GM12878 (cell line): ENCODE data around the gene HMCN1. TPM values are rescaled to one million over a fixed set of nuclear protein-coding genes. Genes with fewer than 3 reads are reported as not detected.
A peak's percentile ranks its signal among the peaks of the same experiment; 100 is the strongest.

Experiments used
- ATAC-seq: fragments of 200-7000 bp; cut with Tn5 transposase; 3 replicates; pipeline ENCODE4 v1.9.1; 2020; ENCODE audit warnings: mild to moderate bottlenecking, moderate library complexity
- BruUV-seq: library from RNA; stranded (reverse); fragments of 400-500 nt; replicated peaks from 2 replicates; lab custom pipeline; 2021; lab: Mats Ljungman, UMichigan
- CTCF ChIA-PET: fragments of 300-600 bp; sonication (Branson Sonifier 250); formaldehyde crosslinking; extraction: SDS; loops from one replicate; lab custom pipeline; 2021; ENCODE audit warnings: inconsistent platforms; lab: Yijun Ruan, JAX
- POLR2A ChIA-PET: fragments of 350-600 bp; formaldehyde crosslinking; extraction: SDS; loops from one replicate; lab custom pipeline; 2021; ENCODE audit warnings: inconsistent platforms; lab: Charles Lee
- RAD21 ChIA-PET: fragments of 300-600 bp; sonication (Branson Sonifier 250); formaldehyde crosslinking; loops from one replicate; lab custom pipeline; 2023; ENCODE audit warnings: antibody characterized with exemption; ENCODE audit not compliant: unreplicated experiment; lab: Charles Lee
- SMC1A ChIA-PET: fragments of 300-600 bp; sonication (Branson Sonifier 250); formaldehyde crosslinking; loops from one replicate; lab custom pipeline; 2023; ENCODE audit not compliant: unreplicated experiment, uncharacterized antibody; lab: Charles Lee
- DNase-seq: peaks from one replicate; pipeline ENCODE4 v3.0.0-alpha.2; 2011; ENCODE audit warnings: low read depth, low spot score
- FAIRE-seq: peaks from 3 replicates; lab custom pipeline; 2011; peaks lifted over from hg19 to GRCh38; lab: Jason Lieb, UNC
- H2AFZ ChIP-seq: 2 replicates; pipeline ENCODE4 v1.6.0; 2011; ENCODE audit warnings: low read depth, low read length, control low read depth; ENCODE audit not compliant: control insufficient read depth
- H3K27ac ChIP-seq: 2 replicates; pipeline ENCODE4 v1.5.1; 2011; ENCODE audit warnings: control low read depth; ENCODE audit not compliant: control insufficient read depth, insufficient read depth
- H3K27me3 ChIP-seq, 2 experiments: replicated peaks in 1 of 2; 2 replicates each; pipeline versions ENCODE4 v1.6.0 to v1.6.1; 2011; ENCODE audit warnings: low read length in 1 of 2; ENCODE audit not compliant: control insufficient read depth in 2 of 2, insufficient read depth in 2 of 2
- H3K36me3 ChIP-seq, 2 experiments: 2 replicates each; pipeline ENCODE4 v1.5.1; 2011; ENCODE audit warnings: low read length in 1 of 2; ENCODE audit not compliant: control insufficient read depth in 2 of 2, insufficient read depth in 2 of 2
- H3K4me1 ChIP-seq: 2 replicates; pipeline ENCODE4 v1.6.1; 2011; ENCODE audit warnings: mild to moderate bottlenecking, low read length, moderate library complexity, mixed read lengths; ENCODE audit not compliant: control insufficient read depth, insufficient read depth
- H3K4me2 ChIP-seq: 2 replicates; pipeline ENCODE4 v1.6.0; 2011; ENCODE audit warnings: control low read depth; ENCODE audit not compliant: control insufficient read depth, insufficient read depth
- H3K4me3 ChIP-seq: fragments of 200-600 bp; sonication (generic); 2 replicates; pipeline ENCODE4 v1.5.1; 2016
- H3K79me2 ChIP-seq: 2 replicates; pipeline ENCODE4 v1.6.0; 2011; ENCODE audit warnings: low read length; ENCODE audit not compliant: control insufficient read depth, insufficient read depth
- H3K9ac ChIP-seq: 2 replicates; pipeline ENCODE4 v1.8.0; 2011; ENCODE audit warnings: low read length, control low read depth, mixed read lengths; ENCODE audit not compliant: control insufficient read depth, insufficient read depth
- H3K9me3 ChIP-seq: replicated peaks from 3 replicates; pipeline ENCODE4 v1.5.1; 2011; ENCODE audit warnings: mild to moderate bottlenecking, low read length; ENCODE audit not compliant: control insufficient read depth, insufficient read depth
- H4K20me1 ChIP-seq: 2 replicates; pipeline ENCODE4 v1.6.0; 2011; ENCODE audit not compliant: control insufficient read depth, insufficient read depth
- BCL11A ChIP-seq: IDR thresholded peaks from 2 replicates; pipeline ENCODE4 v1.6.1; 2011; ENCODE audit warnings: low read depth, low read length
- CBX5 ChIP-seq: sonication (generic); IDR thresholded peaks from 2 replicates; pipeline ENCODE4 v1.6.1; 2016; ENCODE audit warnings: low read depth, moderate library complexity, mild to moderate bottlenecking, inconsistent platforms
- DPF2 ChIP-seq: fragments of 450-650 bp; IDR thresholded peaks from 2 replicates; pipeline ENCODE4 v1.6.1; 2017; ENCODE audit warnings: mild to moderate bottlenecking
- MEF2A ChIP-seq: IDR thresholded peaks from 2 replicates; pipeline ENCODE4 v1.6.1; 2011; ENCODE audit warnings: low read depth, mild to moderate bottlenecking, low read length, moderate library complexity; ENCODE audit not compliant: insufficient read depth
- NFIC ChIP-seq: IDR thresholded peaks from 2 replicates; pipeline ENCODE4 v1.6.1; 2012; ENCODE audit warnings: low read depth, mild to moderate bottlenecking, inconsistent platforms, low read length, moderate library complexity
- NFYB ChIP-seq: IDR thresholded peaks from 2 replicates; pipeline ENCODE4 v1.6.1; 2011; ENCODE audit warnings: low read depth, mild to moderate bottlenecking, low read length, improper control_type of control experiment, moderate library complexity; ENCODE audit not compliant: insufficient read depth
- SMAD1 ChIP-seq: fragments of 450-650 bp; IDR thresholded peaks from 2 replicates; pipeline ENCODE4 v1.6.1; 2018; ENCODE audit warnings: mild to moderate bottlenecking, low read depth; ENCODE audit not compliant: partially characterized antibody
- SREBF1 ChIP-seq: IDR thresholded peaks from 2 replicates; pipeline ENCODE4 v1.6.1; 2012; ENCODE audit warnings: mild to moderate bottlenecking, low read length
- SREBF2 ChIP-seq: IDR thresholded peaks from 2 replicates; pipeline ENCODE4 v1.6.1; 2012; ENCODE audit warnings: mild to moderate bottlenecking, low read length
- SUPT20H ChIP-seq: IDR thresholded peaks from 2 replicates; pipeline ENCODE4 v1.6.1; 2011; ENCODE audit warnings: low read depth, mild to moderate bottlenecking, low read length, moderate library complexity, borderline replicate concordance; ENCODE audit not compliant: control insufficient read depth
- ZZZ3 ChIP-seq: IDR thresholded peaks from 2 replicates; pipeline ENCODE4 v1.6.1; 2011; ENCODE audit warnings: low read depth; ENCODE audit not compliant: control insufficient read depth, insufficient read length
- WGBS: methylation state at CpG from one replicate; pipeline ENCODE4 v1.1.6; 2016; ENCODE audit warnings: low lambda C conversion rate; ENCODE audit not compliant: insufficient replicate concordance, insufficient coverage; ENCODE audit errors: missing lambda C conversion rate; 5-methylcytosine and 5-hydroxymethylcytosine counted together
- in situ Hi-C: fragments of 300-500 bp; cut with MboI; formaldehyde crosslinking; loops from 9 replicates; pipeline ENCODE4 v1.14.3; 2018; ENCODE audit warnings: mixed read lengths
- intact Hi-C: fragments of 100-400 bp; cut with micrococcal nuclease; formaldehyde crosslinking; loops from one replicate; pipeline ENCODE4 v1.14.2; 2022; ENCODE audit not compliant: unreplicated experiment
- polyA plus RNA-seq, 11 experiments: library from polyadenylated mRNA; depleted of rRNA in 4 of 11; unstranded in 6 of 11; stranded (reverse) in 5 of 11; fragments of >200 nt; fragmentation: Nextera tagmentation in 4 of 11; fragmentation: Illumina TruSeq in 1 of 11; extraction: Ambion mirVana in 4 of 11; extraction: Trizol in 1 of 11; gene quantifications; 1 replicate in 1 of 11; 2 replicates in 10 of 11; pipeline versions ENCODE4 v1.2.1 to v1.2.3, GENCODE V29; 2011 to 2016; ENCODE audit warnings: inconsistent platforms in 2 of 11, missing spikeins in 2 of 11, low read depth in 1 of 11
- total RNA-seq, 4 experiments: library from RNA; depleted of rRNA in 3 of 4; stranded (reverse); fragments of >200 nt in 3 of 4; fragmentation: Illumina TruSeq in 1 of 4; extraction: Trizol in 1 of 4; gene quantifications; 2 replicates each; pipeline versions ENCODE4 v1.2.1 to v1.2.3, GENCODE V29; 2013 to 2021

HMCN1 gene
- total and polyA plus RNA-seq, 10 of the 15 experiments (the other 5 are each of a cell fraction or from before 2014, with no cell fraction given), result under 0.01 to 0.07 TPM; not detected in 8

GRCh38 chr1:185690527-185690926 is 43.7 kb upstream of the HMCN1 start:
- Histone ChIP-seq H3K9ac (no peak overlapping the region), H3K4me1 (no peaks in the 10 kb centered on the region), H3K4me2 (no peak overlapping the region), H3K27ac (no peak overlapping the region), H3K9me3 (peaks cover 3% of the 10 kb centered on the region; the same call in 2 of the 3 replicates), H3K36me3 (no peaks in the 10 kb centered on the region), H3K79me2 (no peaks in the 10 kb centered on the region), H3K27me3 (no peaks in the 10 kb centered on the region), H3K4me3 (no peak overlapping the region), H4K20me1 (no peaks in the 10 kb centered on the region)
- intact Hi-C loops (no loop called here), in situ Hi-C loops (loop anchor here (10.0 kb wide), 1 partner anchor 886 kb away; no protein-coding TSS in a partner anchor)
- WGBS, result 0% methylated on average over 2 of the region's 2 CpGs
- SMC1A ChIA-PET, result no interaction called here
- CTCF ChIA-PET, result no interaction called here
- POLR2A ChIA-PET, result no interaction called here
- no peak for ATAC-seq
- FAIRE-seq, result no peak
- no peak for DNase-seq
- RAD21 ChIA-PET, result no interaction called here
- TF ChIP-seq NFYB, result no peak
- no peak for TF ChIP-seq CBX5
- no peak for TF ChIP-seq DPF2
- TF ChIP-seq SMAD1, result no peak
- TF ChIP-seq SREBF2, result no peak
- TF ChIP-seq ZZZ3, result no peak
- no peak for TF ChIP-seq SREBF1
- TF ChIP-seq BCL11A, result no peak
- TF ChIP-seq, all 136 proteins: peak for 0
- no peak overlapping the region for H2AFZ ChIP-seq
- no TSS peak for BruUV-seq

- intact Hi-C loops (no loop called here), in situ Hi-C loops (loop anchor here (10.0 kb wide), 1 partner anchor 889 kb away; no protein-coding TSS in a partner anchor)
- Histone ChIP-seq H3K4me2 (peak overlapping the region; percentile 60), H3K4me3 (peak overlapping the region; percentile 31; the same call in 1 of the 2 replicates), H3K4me1 (no peaks in the 10 kb centered on the region), H3K79me2 (no peaks in the 10 kb centered on the region), H3K36me3 (no peaks in the 10 kb centered on the region), H3K27me3 (no peaks in the 10 kb centered on the region; a peak in 1 of 4 replicates), H2AFZ (peak overlapping the region; percentile 96), H3K9ac (no peak overlapping the region), H4K20me1 (no peaks in the 10 kb centered on the region), H3K27ac (no peak overlapping the region), H3K9me3 (peaks cover 3% of the 10 kb centered on the region; the same call in 2 of the 3 replicates)
- ChIA-PET SMC1A (interaction anchor here (0.6 to 1.2 kb wide), 4 partner anchors 12 to 455 kb away, joined by 3 to 4 read pairs (median 4); no protein-coding TSS in a partner anchor), POLR2A (no interaction called here), CTCF (interaction anchor here (0.9 to 1.7 kb wide), 2 partner anchors 13 to 524 kb away, joined by 3 to 7 read pairs; no protein-coding TSS in a partner anchor), RAD21 (interaction anchor here (1.7 kb wide), 1 partner anchor 13 kb away, joined by 6 read pairs; no protein-coding TSS in a partner anchor)
- 6% methylated on average over 6 of the region's 6 CpGs for WGBS
- TF ChIP-seq MEF2A (0 out of 2 replicates have a peak, but pooled peaks have one; percentile 17), SUPT20H (no peak), NFIC (peak; percentile 28; the same call in 1 of the 2 replicates)
- ATAC-seq (no peak), FAIRE-seq (no peak), DNase-seq (no peak)
- no TSS peak for BruUV-seq
These were observed 40.5 kb upstream of the HMCN1 start for GRCh38 chr1:185693654-185694053.
